SK-N-SH (cell line): Measurements from ENCODE around the gene GYG1. TPM values are rescaled to one million over a fixed set of nuclear protein-coding genes. Genes with fewer than 3 reads are reported as not detected.

Experiments used
- CTCF ChIA-PET: fragments of 300-600, 350-600 bp; formaldehyde crosslinking; extraction: SDS; loops from one replicate; lab custom pipeline; 2021; lab: Yijun Ruan, JAX
- POLR2A ChIA-PET: fragments of 350-600 bp; sonication (Branson Sonifier 250); formaldehyde crosslinking; extraction: SDS; loops from one replicate; lab custom pipeline; 2020; ENCODE audit warnings: antibody characterized with exemption, inconsistent platforms; lab: Yijun Ruan, JAX
- DNase-seq: peaks from one replicate; pipeline ENCODE4 v3.0.0; 2012
- H2AFZ ChIP-seq: fragments of 200-600 bp; sonication (generic); 2 replicates; pipeline ENCODE4 v1.8.1; 2016; ENCODE audit warnings: antibody characterized with exemption, mild to moderate bottlenecking, low read depth
- H3F3A ChIP-seq: fragments of 200-600 bp; sonication (generic); replicated peaks from 2 replicates; pipeline ENCODE3; 2016; ENCODE audit warnings: antibody characterized with exemption, mild to moderate bottlenecking; ENCODE audit not compliant: insufficient read depth
- H3K27ac ChIP-seq, 2 experiments: fragments of 200-500 bp in 1 of 2; fragments of 200-600 bp in 1 of 2; sonication (Bioruptor generic) in 1 of 2; sonication (generic), shearing (Covaris generic) in 1 of 2; 2 replicates each; pipeline versions ENCODE4 v1.5.1 to v1.6.1; 2014 to 2016; ENCODE audit warnings: low read depth in 2 of 2, inconsistent platforms in 1 of 2, low read length in 1 of 2, mild to moderate bottlenecking in 1 of 2, mixed read lengths in 1 of 2
- H3K27me3 ChIP-seq: fragments of 200-600 bp; sonication (generic), shearing (Covaris generic); 2 replicates; pipeline ENCODE4 v1.6.1; 2016; ENCODE audit warnings: mixed run types; ENCODE audit not compliant: insufficient read depth
- H3K36me3 ChIP-seq, 2 experiments: fragments of 200-500 bp in 1 of 2; fragments of 200-600 bp in 1 of 2; sonication (Bioruptor generic) in 1 of 2; sonication (generic) in 1 of 2; replicated peaks in 1 of 2; 2 replicates each; pipeline versions ENCODE3 to v1.5.1; 2014 to 2016; ENCODE audit warnings: low read length in 1 of 2, mild to moderate bottlenecking in 1 of 2; ENCODE audit not compliant: insufficient read depth in 2 of 2, control insufficient read depth in 1 of 2
- H3K4me1 ChIP-seq, 2 experiments: fragments of 200-500 bp in 1 of 2; fragments of 200-600 bp in 1 of 2; sonication (Bioruptor generic) in 1 of 2; sonication (generic), shearing (Covaris generic) in 1 of 2; 2 replicates each; pipeline versions ENCODE4 v1.5.1 to v1.6.1; 2014 to 2016; ENCODE audit warnings: low read depth in 1 of 2, low read length in 1 of 2, mixed run types in 1 of 2; ENCODE audit not compliant: insufficient read depth in 2 of 2, control insufficient read depth in 1 of 2
- H3K4me2 ChIP-seq: fragments of 200-600 bp; sonication (generic), shearing (Covaris generic); 2 replicates; pipeline ENCODE4 v1.6.1; 2017; ENCODE audit warnings: mixed run types
- H3K4me3 ChIP-seq, 2 experiments: fragments of 200-500 bp in 1 of 2; fragments of 200-600 bp in 1 of 2; sonication (Bioruptor generic) in 1 of 2; sonication (generic), shearing (Covaris generic) in 1 of 2; 2 replicates each; pipeline versions ENCODE4 v1.5.1 to v1.8.1; 2014 to 2016; ENCODE audit warnings: low read depth in 2 of 2, inconsistent platforms in 1 of 2, low read length in 1 of 2, mild to moderate bottlenecking in 1 of 2, mixed read lengths in 1 of 2, moderate library complexity in 1 of 2
- H3K79me2 ChIP-seq: fragments of 200-600 bp; sonication (generic); 2 replicates; pipeline ENCODE4 v1.8.1; 2017; ENCODE audit warnings: mild to moderate bottlenecking; ENCODE audit not compliant: insufficient read depth
- H3K9ac ChIP-seq: fragments of 200-600 bp; sonication (generic); 2 replicates; pipeline ENCODE4 v1.6.1; 2017; ENCODE audit warnings: mixed run types
- H3K9me2 ChIP-seq: fragments of 200-600 bp; sonication (generic); 2 replicates; pipeline ENCODE4 v1.6.1; 2017; ENCODE audit warnings: mixed run types
- H3K9me3 ChIP-seq: fragments of 200-600 bp; sonication (generic); 2 replicates; pipeline ENCODE4 v1.6.1; 2017; ENCODE audit warnings: mixed run types, mild to moderate bottlenecking, moderate library complexity
- H4K20me1 ChIP-seq: fragments of 200-600 bp; sonication (generic); 2 replicates; pipeline ENCODE4 v1.6.1; 2017; ENCODE audit warnings: mild to moderate bottlenecking, mixed run types; ENCODE audit not compliant: insufficient read depth
- ELF1 ChIP-seq: IDR thresholded peaks from 2 replicates; pipeline ENCODE4 v1.4.0; 2012
- EP300 ChIP-seq, 2 experiments: IDR thresholded peaks; 2 replicates each; pipeline versions ENCODE4 v1.4.0 to v1.6.1; 2012; ENCODE audit warnings: borderline replicate concordance in 1 of 2, low read depth in 1 of 2, low read length in 1 of 2
- EZH2phosphoT487 ChIP-seq: fragments of 200-600 bp; sonication (generic); IDR thresholded peaks from 2 replicates; pipeline ENCODE4 v1.6.1; 2017; ENCODE audit warnings: low read depth, mixed run types, mild to moderate bottlenecking, antibody characterized with exemption, moderate library complexity, borderline replicate concordance
- FOXM1 ChIP-seq: IDR thresholded peaks from 2 replicates; pipeline ENCODE4 v1.4.0; 2012; ENCODE audit warnings: low read depth, mild to moderate bottlenecking
- MEF2A ChIP-seq: IDR thresholded peaks from 2 replicates; pipeline ENCODE4 v1.4.0; 2012; ENCODE audit warnings: low read depth, borderline replicate concordance
- MXI1 ChIP-seq: IDR thresholded peaks from 2 replicates; pipeline ENCODE4 v1.6.1; 2012; ENCODE audit warnings: mild to moderate bottlenecking, low read depth, low read length, improper control_type of control experiment
- NFIC ChIP-seq: IDR thresholded peaks from 2 replicates; pipeline ENCODE4 v1.4.0; 2012; ENCODE audit warnings: borderline replicate concordance
- RAD21 ChIP-seq: IDR thresholded peaks from 2 replicates; pipeline ENCODE4 v1.6.1; 2012; ENCODE audit warnings: mild to moderate bottlenecking, low read length
- RCOR1 ChIP-seq: fragments of 150-350 bp; IDR thresholded peaks from 2 replicates; pipeline ENCODE4 v1.6.1; 2017; ENCODE audit warnings: antibody characterized with exemption, low read length
- RXRA ChIP-seq: IDR thresholded peaks from 2 replicates; pipeline ENCODE4 v1.4.0; 2012; ENCODE audit warnings: low read depth, mild to moderate bottlenecking, borderline replicate concordance
- SMC3 ChIP-seq: IDR thresholded peaks from 2 replicates; pipeline ENCODE4 v1.6.1; 2012; ENCODE audit warnings: low read depth, low read length, improper control_type of control experiment
- TAF1 ChIP-seq: IDR thresholded peaks from 2 replicates; pipeline ENCODE4 v1.6.1; 2012; ENCODE audit warnings: low read depth, mild to moderate bottlenecking, low read length, moderate library complexity, borderline replicate concordance
- TCF12 ChIP-seq: IDR thresholded peaks from 2 replicates; pipeline ENCODE4 v1.4.0; 2012
- WGBS: methylation state at CpG from one replicate; pipeline ENCODE4 v1.1.6; 2017; ENCODE audit warnings: low lambda C conversion rate; 5-methylcytosine and 5-hydroxymethylcytosine counted together
- polyA plus RNA-seq, 3 experiments: library from polyadenylated mRNA; depleted of rRNA; stranded (reverse); fragments of >200 nt; gene quantifications; 2 replicates each; pipeline ENCODE4 v1.2.3, GENCODE V29; 2012
- TF ChIP-seq, protein P1 (sequence below): fragments of 150-350 bp; IDR thresholded peaks from 2 replicates; pipeline ENCODE4 v1.6.1; 2016; ENCODE audit warnings: mild to moderate bottlenecking, low read depth, low read length
- TF ChIP-seq, protein P2 (sequence below): IDR thresholded peaks from 2 replicates; pipeline ENCODE4 v1.4.0; 2012; ENCODE audit warnings: low read depth, borderline replicate concordance
- TF ChIP-seq, protein P3 (sequence below): fragments of 150-350 bp; IDR thresholded peaks from 2 replicates; pipeline ENCODE4 v1.6.1; 2017; ENCODE audit warnings: antibody characterized with exemption, low read length, low read depth, borderline replicate concordance
- TF ChIP-seq, protein P4 (sequence below): IDR thresholded peaks from 2 replicates; pipeline ENCODE4 v1.6.1; 2012; ENCODE audit warnings: mild to moderate bottlenecking, low read depth, low read length, moderate library complexity

The GYG1 gene
- polyA plus RNA-seq, 1 of the 3 experiments (the other 2 are of a cell fraction): 16.8 TPM

DNA sequence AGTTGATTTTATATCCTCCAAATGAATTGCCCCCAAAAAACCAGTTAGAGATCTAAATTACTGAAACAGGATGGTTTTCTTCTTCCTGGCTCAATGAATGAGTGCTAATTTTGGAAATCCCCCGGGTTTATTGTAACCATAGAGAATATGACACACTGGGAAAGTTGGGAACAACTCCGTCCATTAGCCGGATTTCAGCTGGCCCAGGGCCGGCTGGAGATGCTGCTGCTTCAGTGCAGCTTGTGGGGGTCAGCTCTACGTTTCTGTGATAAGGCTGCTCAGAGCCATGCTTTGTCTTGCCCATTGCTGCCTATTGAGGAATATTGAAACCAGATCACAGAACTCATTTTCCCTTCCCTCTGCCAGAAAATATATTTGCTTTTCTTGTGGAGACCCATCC, 20.3 kb downstream of the GYG1 start:
- Histone ChIP-seq H3F3A (peaks cover 17% of the 10 kb centered on the region), H3K27ac (no peak overlapping the region), H3K4me3 (no peak overlapping the region), H3K4me2 (no peak overlapping the region), H3K9me3 (no peaks in the 10 kb centered on the region), H3K79me2 (no peaks in the 10 kb centered on the region), H3K36me3 (peaks cover 14 to 20% of the 10 kb centered on the region in 2 experiments), H2AFZ (no peak overlapping the region), H3K27me3 (no peaks in the 10 kb centered on the region), H3K9ac (no peak overlapping the region), H3K9me2 (no peaks in the 10 kb centered on the region), H3K4me1 (peaks cover 0 to 19% of the 10 kb centered on the region in 2 experiments; a peak in 2 of 4 replicates), H4K20me1 (no peaks in the 10 kb centered on the region)
- POLR2A ChIA-PET: no interaction called here
- TF ChIP-seq, protein P1, sequence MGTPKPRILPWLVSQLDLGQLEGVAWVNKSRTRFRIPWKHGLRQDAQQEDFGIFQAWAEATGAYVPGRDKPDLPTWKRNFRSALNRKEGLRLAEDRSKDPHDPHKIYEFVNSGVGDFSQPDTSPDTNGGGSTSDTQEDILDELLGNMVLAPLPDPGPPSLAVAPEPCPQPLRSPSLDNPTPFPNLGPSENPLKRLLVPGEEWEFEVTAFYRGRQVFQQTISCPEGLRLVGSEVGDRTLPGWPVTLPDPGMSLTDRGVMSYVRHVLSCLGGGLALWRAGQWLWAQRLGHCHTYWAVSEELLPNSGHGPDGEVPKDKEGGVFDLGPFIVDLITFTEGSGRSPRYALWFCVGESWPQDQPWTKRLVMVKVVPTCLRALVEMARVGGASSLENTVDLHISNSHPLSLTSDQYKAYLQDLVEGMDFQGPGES: no peak
- no peak for TF ChIP-seq MXI1
- TF ChIP-seq, protein P2, sequence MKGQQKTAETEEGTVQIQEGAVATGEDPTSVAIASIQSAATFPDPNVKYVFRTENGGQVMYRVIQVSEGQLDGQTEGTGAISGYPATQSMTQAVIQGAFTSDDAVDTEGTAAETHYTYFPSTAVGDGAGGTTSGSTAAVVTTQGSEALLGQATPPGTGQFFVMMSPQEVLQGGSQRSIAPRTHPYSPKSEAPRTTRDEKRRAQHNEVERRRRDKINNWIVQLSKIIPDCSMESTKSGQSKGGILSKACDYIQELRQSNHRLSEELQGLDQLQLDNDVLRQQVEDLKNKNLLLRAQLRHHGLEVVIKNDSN: no peak
- no peak for TF ChIP-seq ELF1
- no peak for TF ChIP-seq FOXM1
- no peak for TF ChIP-seq EP300 (IDR thresholded peaks at IDR 0.05; ENCODE audit: borderline replicate concordance in 1 of 2, low read depth in 1 of 2, low read length in 1 of 2)
- TF ChIP-seq MEF2A: no peak
- no peak for TF ChIP-seq NFIC
- TF ChIP-seq RAD21: no peak
- TF ChIP-seq, protein P3, sequence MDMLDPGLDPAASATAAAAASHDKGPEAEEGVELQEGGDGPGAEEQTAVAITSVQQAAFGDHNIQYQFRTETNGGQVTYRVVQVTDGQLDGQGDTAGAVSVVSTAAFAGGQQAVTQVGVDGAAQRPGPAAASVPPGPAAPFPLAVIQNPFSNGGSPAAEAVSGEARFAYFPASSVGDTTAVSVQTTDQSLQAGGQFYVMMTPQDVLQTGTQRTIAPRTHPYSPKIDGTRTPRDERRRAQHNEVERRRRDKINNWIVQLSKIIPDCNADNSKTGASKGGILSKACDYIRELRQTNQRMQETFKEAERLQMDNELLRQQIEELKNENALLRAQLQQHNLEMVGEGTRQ: no peak
- TF ChIP-seq RCOR1: no peak
- no peak for TF ChIP-seq TAF1
- TF ChIP-seq RXRA: no peak
- TF ChIP-seq, protein P4, sequence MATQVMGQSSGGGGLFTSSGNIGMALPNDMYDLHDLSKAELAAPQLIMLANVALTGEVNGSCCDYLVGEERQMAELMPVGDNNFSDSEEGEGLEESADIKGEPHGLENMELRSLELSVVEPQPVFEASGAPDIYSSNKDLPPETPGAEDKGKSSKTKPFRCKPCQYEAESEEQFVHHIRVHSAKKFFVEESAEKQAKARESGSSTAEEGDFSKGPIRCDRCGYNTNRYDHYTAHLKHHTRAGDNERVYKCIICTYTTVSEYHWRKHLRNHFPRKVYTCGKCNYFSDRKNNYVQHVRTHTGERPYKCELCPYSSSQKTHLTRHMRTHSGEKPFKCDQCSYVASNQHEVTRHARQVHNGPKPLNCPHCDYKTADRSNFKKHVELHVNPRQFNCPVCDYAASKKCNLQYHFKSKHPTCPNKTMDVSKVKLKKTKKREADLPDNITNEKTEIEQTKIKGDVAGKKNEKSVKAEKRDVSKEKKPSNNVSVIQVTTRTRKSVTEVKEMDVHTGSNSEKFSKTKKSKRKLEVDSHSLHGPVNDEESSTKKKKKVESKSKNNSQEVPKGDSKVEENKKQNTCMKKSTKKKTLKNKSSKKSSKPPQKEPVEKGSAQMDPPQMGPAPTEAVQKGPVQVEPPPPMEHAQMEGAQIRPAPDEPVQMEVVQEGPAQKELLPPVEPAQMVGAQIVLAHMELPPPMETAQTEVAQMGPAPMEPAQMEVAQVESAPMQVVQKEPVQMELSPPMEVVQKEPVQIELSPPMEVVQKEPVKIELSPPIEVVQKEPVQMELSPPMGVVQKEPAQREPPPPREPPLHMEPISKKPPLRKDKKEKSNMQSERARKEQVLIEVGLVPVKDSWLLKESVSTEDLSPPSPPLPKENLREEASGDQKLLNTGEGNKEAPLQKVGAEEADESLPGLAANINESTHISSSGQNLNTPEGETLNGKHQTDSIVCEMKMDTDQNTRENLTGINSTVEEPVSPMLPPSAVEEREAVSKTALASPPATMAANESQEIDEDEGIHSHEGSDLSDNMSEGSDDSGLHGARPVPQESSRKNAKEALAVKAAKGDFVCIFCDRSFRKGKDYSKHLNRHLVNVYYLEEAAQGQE: no peak
- TF ChIP-seq EZH2phosphoT487: no peak
- no peak for TF ChIP-seq SMC3
- no peak for TF ChIP-seq TCF12
- WGBS: 94% methylated on average over 5 of the region's 5 CpGs
- DNase-seq: no peak
- CTCF ChIA-PET: no interaction called here
